Activated CD4-positive, alpha-beta T cell treated with anti-CD3 and anti-CD28 coated beads for 48 hours (primary cell): ENCODE measurements around the gene HOXD9.

Experiments
- DNase-seq: peaks from one replicate; pipeline ENCODE4 v3.0.0-alpha.2; 2020

Gene HOXD9

DNA sequence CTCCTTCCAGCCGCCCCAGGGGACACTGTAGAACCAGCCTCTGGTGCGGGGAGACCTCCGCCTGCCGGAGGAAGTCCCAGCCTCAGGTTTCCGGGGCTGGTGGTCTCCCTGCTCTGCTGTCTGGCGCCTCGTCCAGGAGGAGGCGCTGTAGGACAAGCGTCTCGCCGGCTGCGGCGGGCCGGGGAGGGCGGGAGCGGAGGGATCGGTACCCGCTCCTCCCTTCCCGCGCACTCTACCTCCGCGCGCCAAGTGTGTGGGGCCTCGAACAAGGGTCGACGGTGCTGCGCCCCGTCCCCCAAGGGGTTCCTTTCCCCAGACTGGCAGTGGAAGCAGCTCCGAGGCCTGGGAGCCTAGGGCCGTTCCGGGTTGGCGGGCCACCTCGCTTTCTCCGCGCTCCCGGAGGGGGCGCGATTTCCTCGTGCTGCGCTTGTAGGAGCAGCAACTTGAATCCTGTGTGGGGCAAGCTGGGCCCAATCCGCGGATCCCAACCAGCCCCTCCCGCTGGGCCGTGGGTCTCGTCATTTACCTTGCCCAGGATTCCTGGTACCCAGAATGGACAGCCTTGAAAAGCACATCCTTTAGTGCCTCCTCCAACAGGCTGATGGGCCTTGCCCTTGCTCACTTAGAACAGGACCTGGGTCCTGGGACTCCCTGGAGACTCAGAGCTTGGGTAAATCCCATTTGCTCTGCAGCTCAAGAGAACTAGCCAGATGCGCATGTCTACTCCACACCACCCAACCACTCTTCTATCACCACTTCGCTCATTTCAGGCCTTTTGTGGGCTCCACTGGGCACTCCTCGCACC, 18.2 kb downstream of the HOXD9 start:
- peak; percentile 80 for DNase-seq

DNA sequence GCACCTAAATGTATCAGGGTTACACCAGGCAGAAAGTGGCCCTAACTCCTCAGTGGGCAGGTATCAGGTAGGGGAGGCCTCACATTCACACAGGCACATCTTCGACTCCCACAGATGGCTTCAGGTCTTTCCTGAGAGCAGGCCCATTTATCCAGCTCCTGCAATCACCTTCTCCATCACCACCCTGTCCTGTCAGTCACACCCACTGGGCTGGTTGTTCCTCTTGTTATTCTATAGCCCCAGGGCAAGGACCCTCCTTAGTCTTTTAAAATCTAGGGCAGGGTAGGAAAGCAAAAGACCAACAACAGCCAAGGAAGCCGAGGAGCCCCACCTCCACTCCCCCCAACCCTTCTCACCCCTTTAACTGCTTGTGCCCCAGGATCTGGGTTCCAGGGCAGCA, 19.8 kb downstream of the HOXD9 start:
- DNase-seq: no peak

DNA sequence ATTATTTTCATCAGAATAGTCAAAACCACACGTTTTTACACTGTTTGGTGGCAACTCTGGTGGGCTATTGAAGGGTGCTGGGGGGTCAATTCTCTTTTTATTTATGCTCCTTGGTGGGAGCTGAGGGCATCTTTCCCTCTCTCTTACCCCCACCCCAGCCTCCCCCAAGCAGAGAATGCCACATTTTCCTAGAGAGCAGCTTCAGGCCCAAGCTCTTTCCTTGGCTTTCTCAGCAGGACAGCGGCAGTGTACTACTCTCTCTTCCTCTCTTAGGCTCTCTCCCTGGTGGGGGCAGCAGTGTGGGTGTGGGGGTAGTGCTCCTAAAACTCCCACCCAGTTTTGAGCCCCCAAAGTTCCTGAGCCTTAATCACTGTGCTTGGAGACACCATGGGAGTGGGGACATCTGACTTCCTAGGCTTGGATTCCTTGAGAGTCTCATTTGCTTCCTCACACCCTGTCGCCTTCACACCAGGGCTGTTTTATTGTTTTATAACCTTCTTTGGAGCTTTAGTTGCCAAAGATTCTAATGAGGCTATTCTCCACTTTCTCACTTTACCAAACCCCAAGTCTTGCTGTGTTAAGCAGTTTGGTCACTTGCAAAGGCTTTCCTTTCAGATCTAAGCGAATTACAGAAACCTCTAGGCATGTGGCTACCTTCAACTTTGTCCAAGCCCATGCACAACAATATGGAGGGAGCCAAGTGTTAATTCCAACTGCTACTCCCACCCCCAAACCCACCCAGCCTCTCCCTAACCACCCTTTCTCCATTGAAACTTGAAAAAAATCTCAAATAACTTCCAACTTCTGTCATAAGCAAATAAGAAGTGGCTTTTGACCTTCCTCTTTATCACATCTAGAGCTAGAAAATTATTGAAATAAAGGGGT, 22.8 kb downstream of the HOXD9 start:
- no peak for DNase-seq

DNA sequence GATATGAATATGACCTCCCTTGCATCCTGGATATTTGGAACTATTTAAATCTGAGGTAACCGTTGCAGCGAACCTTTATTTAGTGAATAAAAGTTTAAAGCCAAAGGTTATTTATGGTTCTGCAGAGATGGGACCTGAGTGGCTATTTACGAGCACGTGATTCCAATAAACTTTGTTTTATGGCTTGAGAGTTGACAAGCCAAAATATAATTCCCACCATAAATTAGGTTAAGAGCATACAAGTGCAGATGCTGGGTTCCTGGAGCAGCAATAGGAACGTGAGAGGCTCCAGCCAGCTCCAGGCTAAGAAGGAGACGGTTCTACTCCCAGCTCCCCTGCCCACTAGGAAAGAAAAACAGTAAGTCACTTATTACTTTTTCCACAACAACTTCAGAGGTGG, 23.6 kb downstream of the HOXD9 start:
- no peak for DNase-seq

DNA sequence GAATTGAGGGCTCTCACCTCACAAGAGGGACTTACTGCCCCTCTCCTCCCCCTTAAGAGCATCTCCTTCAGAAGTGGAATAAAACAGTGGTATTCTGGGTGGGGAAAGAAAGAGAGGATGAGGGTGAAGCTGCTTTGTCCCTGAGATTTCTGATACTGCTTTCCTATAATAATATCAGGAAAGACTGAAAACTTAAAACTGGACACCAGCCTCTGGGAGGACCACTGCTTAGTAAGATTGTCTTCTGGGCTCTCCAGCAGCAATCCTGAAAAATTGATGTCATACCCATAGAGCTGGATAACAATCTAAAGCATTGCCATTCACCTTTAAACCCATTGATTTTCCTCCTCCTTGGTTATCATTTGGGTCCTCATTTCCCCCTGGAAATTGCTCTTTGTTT, 24.1 kb downstream of the HOXD9 start:
- DNase-seq: no peak

DNA sequence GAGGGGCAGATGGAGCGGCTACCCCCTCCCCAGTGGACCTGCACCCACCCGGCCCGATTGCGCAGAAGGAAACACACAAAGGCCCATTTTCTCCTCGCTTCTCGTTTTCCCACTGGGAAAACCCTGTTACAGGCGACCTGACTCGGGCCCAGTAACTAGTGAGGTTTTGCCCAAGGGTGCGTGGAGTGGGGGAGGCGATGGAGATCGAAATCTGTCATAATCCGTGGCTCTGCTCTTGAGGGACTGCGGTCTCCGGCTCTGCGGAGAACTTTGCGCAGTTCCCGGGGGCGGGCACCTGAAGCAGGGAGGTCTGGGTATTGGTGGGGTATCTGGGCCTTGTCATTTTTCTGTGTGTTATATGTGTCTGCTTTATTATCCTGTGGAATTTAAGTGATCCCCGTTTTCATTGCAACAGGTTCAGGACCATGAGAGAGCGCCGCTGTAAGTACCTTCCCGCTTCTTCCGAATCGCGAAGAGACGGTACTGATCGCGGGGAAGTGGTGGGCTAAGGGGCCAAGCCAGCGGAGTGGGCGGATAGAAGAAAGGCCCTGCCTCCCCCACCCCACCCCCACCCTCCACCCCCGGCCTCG, 24.8 kb downstream of the HOXD9 start:
- no peak for DNase-seq

DNA sequence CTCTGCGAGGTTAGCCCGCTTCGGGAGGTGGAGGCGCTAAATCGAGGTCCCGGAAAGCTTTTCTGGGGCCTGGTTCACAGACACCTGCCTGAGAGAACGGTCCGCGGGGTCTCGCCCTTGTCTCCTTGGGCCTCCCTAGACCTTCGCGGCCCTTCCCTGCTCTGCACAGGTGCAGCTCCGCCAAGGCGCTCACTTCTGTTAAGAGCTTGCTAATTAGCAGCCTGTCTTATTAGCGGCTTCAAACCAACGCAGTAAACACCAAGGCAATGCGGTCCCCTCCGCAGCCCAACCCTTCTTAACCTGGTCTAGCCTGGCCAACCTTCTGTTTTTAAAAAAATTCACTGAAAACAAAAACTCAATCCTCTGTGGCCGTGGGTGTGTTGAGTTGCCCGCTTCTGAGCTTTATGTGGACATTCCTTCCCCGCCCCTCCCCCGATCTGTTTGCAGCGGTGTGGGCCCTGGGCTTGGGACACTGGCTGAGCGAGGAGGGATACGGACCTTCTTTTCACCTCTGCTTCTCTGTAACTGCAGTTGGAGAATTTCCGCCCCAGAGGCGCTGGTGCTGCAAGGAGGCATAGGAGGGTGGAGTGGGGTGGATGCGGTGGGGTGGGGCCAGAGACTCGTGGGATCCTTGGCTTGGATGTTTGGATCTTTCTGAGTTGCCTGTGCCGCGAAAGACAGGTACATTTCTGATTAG, 25.4 kb downstream of the HOXD9 start:
- no peak for DNase-seq

DNA sequence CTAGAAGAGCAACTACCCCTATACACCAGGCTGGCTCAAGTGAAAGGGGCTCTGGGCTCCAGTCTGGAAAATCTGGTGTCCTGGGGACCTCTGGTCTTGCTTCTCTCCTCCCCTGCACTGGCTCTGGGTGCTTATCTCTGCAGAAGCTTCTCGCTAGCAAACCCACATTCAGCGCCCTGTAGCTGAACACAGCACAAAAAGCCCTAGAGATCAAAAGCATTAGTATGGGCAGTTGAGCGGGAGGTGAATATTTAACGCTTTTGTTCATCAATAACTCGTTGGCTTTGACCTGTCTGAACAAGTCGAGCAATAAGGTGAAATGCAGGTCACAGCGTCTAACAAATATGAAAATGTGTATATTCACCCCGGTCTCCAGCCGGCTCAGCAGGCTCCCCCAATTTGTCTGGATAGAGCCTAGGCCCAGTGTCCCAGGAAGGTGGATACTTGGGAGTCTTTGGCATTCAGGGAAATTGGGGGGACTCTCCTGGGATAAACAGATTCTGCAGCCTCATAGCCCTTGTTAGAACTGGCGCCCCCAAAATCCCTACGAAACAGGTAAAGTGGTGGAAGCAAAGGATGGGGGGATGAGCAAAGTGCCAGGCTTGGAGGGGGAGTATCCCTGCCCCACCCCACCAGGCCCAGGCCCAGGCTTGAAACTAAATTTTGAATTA, 26.4 kb downstream of the HOXD9 start:
- no peak for DNase-seq

DNA sequence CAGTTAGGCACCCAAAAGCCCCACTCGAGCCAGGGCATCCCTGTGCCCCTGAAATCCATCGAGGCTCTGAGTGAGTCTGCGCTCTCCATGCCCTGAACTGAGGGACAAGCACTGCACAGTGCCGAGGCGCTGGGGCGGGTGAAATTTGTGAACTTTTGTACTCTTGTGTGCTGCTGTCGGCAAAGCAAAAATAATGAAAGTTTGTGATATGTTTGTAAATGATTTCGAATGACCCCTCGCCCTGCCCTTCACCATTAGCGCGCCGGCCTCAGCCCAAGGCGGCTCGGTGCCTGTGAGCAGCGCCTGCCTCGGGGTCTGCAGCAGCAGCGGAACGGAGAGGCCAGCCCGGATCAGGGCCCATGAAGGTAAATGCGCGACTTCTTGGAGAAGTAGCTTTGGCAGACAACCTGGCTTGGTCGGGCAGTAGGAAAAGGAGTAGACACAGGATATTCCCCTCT, 27.0 kb downstream of the HOXD9 start:
- DNase-seq: no peak

DNA sequence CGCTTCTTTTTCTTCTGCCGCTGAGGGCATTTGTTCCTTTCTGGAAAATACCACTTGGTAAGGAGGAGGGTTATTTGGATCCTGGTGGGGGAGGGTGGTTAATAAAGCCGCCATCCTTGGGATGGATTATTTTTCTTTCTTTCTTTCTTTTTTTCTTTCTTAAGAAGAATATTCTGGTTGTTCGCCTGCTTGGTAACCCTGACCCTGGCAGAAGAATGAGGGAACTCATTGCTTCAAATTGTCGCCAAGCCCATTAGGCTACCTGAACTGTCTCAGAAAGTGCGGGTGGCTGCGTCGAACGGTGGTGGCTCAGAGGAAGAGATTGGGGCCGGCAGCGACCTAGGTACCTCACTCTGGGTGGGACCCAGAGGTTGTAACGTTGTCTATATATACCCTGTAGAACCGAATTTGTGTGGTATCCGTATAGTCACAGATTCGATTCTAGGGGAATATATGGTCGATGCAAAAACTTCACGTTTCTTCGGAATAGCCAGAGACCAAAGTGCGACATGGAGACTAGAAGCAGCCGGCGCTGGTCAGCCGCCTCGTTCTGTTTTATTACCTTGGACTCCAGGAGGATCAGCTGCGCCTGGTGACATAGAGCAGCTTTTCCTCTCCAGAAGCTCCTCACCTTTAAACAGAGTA, 27.5 kb downstream of the HOXD9 start:
- DNase-seq: no peak

DNA sequence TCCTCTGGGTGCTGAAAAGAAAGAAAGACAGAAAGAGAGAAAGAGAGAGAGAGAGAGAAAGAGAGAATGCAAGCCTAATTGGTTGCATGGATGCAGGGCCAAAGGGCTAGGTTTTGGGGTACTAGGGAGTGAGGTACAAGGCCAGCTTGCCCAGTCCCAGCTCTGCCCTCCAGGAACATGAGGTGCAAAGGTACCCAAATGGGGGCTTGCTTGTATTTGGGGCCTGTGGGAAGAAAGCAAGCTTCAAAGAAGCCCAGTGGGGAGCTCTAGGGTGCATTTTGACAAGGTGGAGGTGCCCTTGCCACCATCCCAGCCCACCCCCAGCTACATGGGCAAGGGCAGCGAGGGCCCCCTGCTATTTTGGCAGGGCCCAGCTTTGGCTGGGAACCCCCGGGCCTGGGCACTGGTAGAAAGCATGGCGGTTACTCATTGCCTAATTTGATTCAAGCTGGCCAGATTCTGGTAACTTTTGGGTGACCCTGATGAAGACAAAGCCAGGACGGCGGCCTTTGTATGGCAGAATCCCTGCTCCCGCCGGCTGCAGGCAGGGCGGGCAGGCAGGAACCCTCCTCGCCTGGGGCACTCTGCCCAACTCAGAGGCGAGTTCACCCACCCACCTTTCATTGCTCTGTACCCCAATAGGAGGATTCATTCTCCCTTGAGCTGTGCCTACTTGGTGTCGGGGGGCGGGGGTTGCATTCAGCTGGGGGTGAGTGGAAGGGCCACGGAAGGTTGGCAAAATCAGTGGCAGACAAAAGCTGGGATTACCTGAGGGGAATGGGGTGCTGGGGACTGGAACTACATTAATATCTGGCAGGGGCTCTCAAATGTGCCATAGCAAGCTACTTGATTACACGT, 28.3 kb downstream of the HOXD9 start:
- DNase-seq: no peak

DNA sequence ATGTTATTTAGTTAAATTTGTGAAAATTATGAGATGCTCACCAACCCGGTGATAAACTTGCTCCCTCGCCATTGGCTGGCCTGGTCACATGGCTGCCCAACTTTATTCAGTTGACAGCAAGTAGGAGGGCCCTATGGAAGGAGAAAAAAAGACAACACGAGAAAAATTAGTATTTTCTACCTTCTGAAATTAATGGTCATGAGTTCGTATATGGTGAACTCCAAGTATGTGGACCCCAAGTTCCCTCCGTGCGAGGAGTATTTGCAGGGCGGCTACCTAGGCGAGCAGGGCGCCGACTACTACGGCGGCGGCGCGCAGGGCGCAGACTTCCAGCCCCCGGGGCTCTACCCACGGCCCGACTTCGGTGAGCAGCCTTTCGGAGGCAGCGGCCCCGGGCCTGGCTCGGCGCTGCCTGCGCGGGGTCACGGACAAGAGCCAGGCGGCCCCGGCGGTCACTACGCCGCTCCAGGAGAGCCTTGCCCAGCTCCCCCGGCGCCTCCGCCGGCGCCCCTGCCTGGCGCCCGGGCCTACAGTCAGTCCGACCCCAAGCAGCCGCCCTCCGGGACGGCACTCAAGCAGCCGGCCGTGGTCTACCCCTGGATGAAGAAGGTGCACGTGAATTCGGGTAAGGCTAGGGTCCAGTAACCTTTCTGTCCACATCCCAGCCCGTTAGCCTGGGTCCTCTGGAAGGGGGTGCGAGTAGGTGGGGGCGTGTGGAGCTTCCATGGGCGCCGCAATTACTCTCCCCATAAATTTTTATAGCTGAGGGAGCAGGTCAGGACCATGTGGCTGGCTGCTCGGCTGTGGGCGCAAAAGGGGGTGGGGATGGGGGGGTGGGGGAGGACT, 29.1 kb downstream of the HOXD9 start, which contains the start of gene HOXD4:
TSS of gene HOXD4 (plus strand) at position 109 of the 846 bp plus-strand sequence. CDS start at position 193, 84 bp downstream.
- DNase-seq: no peak

DNA sequence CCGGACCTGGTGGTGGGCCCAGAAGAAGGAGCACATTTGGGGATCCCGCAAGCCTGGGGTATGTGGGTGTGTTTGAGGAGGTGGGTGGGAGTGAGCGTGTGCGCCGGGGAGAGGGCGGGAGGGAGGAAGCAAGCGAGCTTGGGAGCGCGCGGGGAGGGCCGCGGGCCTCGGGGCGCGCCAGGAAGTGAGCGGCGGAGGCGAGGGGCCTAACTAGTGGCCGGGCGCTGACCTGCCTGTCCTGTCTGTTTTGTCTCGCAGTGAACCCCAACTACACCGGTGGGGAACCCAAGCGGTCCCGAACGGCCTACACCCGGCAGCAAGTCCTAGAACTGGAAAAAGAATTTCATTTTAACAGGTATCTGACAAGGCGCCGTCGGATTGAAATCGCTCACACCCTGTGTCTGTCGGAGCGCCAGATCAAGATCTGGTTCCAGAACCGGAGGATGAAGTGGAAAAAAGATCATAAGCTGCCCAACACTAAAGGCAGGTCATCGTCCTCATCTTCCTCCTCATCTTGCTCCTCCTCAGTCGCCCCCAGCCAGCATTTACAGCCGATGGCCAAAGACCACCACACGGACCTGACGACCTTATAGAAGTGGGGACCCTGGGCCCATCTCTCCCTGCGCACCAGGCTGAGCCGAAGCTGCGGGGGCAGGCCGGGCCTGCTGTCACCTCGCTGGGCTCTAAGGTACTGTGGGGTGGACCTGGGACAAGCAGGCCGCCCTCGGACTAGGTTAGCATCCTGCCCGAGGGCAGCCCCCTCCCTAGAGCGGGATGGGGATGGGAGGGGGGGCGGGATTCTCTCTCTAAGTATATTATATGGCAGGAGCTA, 30.0 kb downstream of the HOXD9 start:
- DNase-seq: no peak

DNA sequence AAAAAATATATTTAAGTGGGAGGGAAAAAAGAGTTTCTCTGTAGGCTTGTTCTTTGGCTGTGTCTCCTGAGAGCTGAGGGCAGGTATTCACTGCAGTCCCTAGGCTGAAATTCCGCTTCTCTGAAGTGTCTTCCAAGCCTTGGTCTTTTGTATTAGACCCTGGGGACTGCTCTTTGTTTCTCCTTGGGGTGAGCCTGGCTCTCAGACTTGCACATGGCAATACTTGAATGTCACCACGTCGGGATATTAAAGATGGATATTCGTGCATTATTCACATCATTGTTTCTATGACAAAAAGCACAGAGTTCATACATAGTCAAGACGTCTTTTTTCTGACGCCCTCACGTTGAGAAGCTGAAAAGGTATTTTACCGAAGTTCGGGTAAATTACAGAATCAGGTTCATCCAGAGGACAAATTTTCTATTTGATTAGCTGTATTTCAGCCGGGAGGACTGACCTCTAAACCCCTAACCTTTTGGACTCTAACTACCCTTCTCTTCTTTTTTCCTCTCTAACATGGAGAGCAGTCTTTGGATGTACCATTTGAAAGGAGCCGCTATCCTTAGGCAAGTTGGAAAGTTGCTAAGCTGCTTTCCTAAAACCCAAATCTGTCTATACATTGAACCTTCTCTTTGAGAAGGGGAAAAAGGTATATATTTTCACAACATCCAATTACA, 32.2 kb downstream of the HOXD9 start:
- no peak for DNase-seq

DNA sequence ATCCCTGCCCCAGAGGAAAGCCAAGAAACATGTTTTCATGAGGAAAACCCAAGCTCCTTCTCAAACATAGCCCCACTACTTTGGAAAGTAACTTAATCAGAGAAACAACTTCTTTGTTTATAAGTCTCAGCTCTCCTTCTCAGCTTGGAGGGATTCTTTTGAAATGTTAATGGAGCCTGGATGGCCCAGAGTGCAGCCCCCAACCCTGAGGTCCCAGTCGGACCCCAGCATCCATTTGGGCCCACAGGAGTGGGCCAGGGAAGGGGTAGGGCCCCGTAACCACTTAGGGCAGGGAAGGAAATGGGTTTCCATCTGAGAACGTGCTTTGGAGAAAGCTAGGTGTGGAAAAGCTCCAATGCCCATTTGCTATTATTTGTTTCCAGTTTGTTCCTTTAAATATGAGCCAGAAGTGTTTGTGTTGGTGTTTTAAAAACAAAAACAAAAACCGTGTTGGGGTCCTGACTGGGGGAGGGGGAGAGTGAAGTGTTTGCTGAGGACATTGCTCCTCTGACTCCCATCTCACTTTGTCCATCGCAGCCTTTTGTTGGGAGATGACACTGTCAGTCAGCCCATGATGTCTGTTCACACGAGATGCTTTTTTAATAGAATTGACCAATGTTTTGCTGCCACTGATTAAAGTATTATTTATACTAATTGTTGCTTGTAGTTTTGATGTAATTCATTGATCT, 33.0 kb downstream of the HOXD9 start:
- no peak for DNase-seq

DNA sequence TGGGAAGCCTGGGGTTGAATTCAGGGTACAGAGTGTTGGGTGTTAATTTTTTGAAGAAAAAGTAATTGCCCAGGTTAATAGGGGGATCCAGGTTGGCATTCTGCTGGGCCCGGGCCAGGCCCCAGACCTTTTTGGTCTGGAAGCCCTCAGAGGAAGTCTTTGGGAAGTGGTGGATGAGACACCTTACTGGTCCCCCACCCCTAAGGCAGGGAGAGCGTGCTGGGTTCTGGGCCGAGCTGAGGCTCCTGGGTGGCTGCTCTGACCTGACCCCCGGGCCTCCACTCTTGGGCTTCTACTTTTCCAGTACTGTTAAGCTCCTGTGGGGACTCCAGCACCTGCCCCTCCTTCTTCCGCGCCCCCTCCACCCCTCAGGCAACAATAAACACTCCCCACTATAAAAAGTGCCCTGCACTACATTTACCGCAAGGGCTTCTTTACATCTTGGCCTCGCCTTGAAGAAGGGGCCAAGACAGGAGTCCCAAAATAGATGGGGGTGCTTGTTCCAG, 33.8 kb downstream of the HOXD9 start:
- no peak for DNase-seq

DNA sequence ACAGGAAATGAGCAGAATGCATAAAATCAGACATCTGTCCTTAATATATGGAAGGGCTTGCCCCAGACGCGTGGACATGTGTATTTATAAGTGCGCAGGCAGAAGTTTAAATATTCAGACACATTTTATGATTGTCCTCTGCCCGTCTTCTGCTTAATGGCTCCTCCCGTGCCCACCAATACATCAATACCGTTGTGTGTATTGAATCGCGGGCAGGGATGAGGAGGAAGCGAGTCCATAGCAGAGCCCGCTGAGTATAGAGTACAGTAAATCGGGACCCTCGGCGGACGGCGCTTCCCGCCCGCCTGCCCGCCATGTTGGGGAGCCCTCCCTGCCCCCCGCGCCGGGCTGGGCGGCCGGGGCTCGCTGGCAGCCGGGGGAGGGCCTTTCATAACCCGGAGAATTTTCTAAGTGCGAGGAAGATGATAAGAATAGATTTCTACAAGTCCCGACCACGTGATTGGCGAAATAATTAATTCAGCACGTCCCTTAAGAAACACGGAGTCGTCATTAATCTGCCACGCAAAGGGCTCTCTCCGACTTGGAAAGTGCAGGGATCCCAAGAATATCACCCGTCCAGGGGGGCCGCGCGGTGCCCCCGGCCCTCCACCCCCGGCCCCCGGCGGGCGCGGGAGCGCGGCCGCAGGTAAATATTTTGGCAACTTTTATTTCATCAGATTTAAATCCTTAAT, 34.4 kb downstream of the HOXD9 start, which contains the start of gene HOXD3:
TSS of gene HOXD3 (plus strand) at position 501 of the 692 bp plus-strand sequence. CDS start 11,808 bp downstream, outside the sequence.
- no peak for DNase-seq
